ENCODE results near the gene EPN3. TPM values are rescaled to one million over a fixed set of nuclear protein-coding genes. Genes with fewer than 3 reads are reported as not detected.

Gene EPN3
- total RNA-seq, 1 donor from 2014 or later: 1.5 TPM

- peak; percentile 82 for DNase-seq
Observed at GRCh38 chr17:50542795-50543774, 10.6 kb downstream of the EPN3 start.

GRCh38 chr17:50544516-50544915, 12.0 kb downstream of the EPN3 start:
- ATAC-seq: no peak
- no peak for TF ChIP-seq CTCF (IDR thresholded peaks at IDR 0.05)
- H3K36me3 ChIP-seq: no peaks in the 10 kb centered on the region
- peaks cover 41% of the 10 kb centered on the region for H3K4me1 ChIP-seq
- H3K27me3 ChIP-seq (ENCODE audit: low read depth): no peaks in the 10 kb centered on the region
- H3K4me3 ChIP-seq: no peak overlapping the region
- H3K9me3 ChIP-seq: no peaks in the 10 kb centered on the region
- no peak overlapping the region for H3K27ac ChIP-seq
- DNase-seq: no peak
- intact Hi-C loops (cut with DNase I): no loop called here

More at GRCh38 chr17:50542795-50543774, 10.6 kb downstream of the EPN3 start:
- H3K9me3 ChIP-seq: no peaks in the 10 kb centered on the region
- peak overlapping the region; percentile 36 for H3K27ac ChIP-seq
- H3K4me1 ChIP-seq: peaks cover 41% of the 10 kb centered on the region
- H3K36me3 ChIP-seq: no peaks in the 10 kb centered on the region
- peak overlapping the region; percentile 70 for H3K4me3 ChIP-seq
- intact Hi-C loops (cut with DNase I): no loop called here
- TF ChIP-seq CTCF (IDR thresholded peaks at IDR 0.05): no peak
- H3K27me3 ChIP-seq (ENCODE audit: low read depth): no peaks in the 10 kb centered on the region
- ATAC-seq: peak; percentile 23 to 67

GRCh38 chr17:50545311-50545710, 12.8 kb downstream of the EPN3 start:
- Histone ChIP-seq H3K27ac (no peak overlapping the region), H3K36me3 (peaks cover 2% of the 10 kb centered on the region), H3K4me1 (peaks cover 41% of the 10 kb centered on the region), H3K9me3 (no peaks in the 10 kb centered on the region), H3K27me3 (ENCODE audit: low read depth) (no peaks in the 10 kb centered on the region), H3K4me3 (no peak overlapping the region)
- intact Hi-C loops (cut with DNase I): no loop called here
- TF ChIP-seq CTCF (IDR thresholded peaks at IDR 0.05): no peak
- DNase-seq: no peak
- no peak for ATAC-seq

GRCh38 chr17:50546701-50547034, 14.1 kb downstream of the EPN3 start:
- no peaks in the 10 kb centered on the region for H3K9me3 ChIP-seq
- H3K27me3 ChIP-seq (ENCODE audit: low read depth): no peaks in the 10 kb centered on the region
- H3K27ac ChIP-seq: peak overlapping the region; percentile 85
- DNase-seq (no peak), ATAC-seq (no peak)
- peak overlapping the region; percentile 68 for H3K4me3 ChIP-seq
- H3K4me1 ChIP-seq: peaks cover 33% of the 10 kb centered on the region
- intact Hi-C loops (cut with DNase I): no loop called here
- peaks cover 7% of the 10 kb centered on the region for H3K36me3 ChIP-seq
- no peak for TF ChIP-seq CTCF (IDR thresholded peaks at IDR 0.05)

- ATAC-seq: peak; percentile 86 to 89
- intact Hi-C loops (cut with DNase I): no loop called here
- Histone ChIP-seq H3K4me1 (peaks cover 32% of the 10 kb centered on the region), H3K27ac (peak within 1 kb of the TSS; percentile 85), H3K9me3 (no peaks in the 10 kb centered on the region), H3K36me3 (peaks cover 11% of the 10 kb centered on the region), H3K4me3 (peak within 1 kb of the TSS; percentile 68), H3K27me3 (ENCODE audit: low read depth) (no peaks in the 10 kb centered on the region)
- peak; percentile 96 for DNase-seq
- TF ChIP-seq CTCF (IDR thresholded peaks at IDR 0.05): peak; percentile 97
Observed at GRCh38 chr17:50547035-50547735, 14.7 kb downstream of the EPN3 start, which contains the start of gene SPATA20. SPATA20 (plus strand) TSS chr17:50547174; CDS start chr17:50547209, 35 bp downstream.

Measured in lower lobe of right lung (tissue), 2 donors.